ENCODE measurements around the gene ZNF207.
"Not testable (repeated sequence)": the region's sequence is repeated elsewhere in the genome, so short reads cannot be mapped to it uniquely, and the experiment has no call there.

Gene ZNF207

GRCh38 chr17:32388613-32389459, 38.9 kb downstream of the ZNF207 start:
- no peak for DNase-seq

DNA sequence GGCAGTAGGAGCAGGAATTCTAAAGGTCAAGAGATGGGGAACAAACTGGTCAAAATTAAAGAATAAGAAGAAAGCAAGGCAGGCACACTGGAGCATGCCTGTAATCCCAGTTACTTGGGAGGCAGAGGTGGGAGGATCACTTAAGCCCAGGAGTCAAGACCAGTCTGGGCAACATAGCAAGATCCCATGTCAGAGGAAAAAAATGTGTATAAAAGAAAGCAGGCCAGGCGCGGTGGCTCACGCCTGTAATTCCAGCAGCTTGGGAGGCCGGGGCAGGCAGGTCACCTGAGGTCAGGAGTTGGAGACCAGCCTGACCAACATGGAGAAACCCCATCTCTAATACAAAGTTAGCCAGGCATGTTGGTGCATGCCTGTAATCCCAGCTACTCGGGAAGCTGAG, 43.9 kb downstream of the ZNF207 start:
- no peak for DNase-seq

DNA sequence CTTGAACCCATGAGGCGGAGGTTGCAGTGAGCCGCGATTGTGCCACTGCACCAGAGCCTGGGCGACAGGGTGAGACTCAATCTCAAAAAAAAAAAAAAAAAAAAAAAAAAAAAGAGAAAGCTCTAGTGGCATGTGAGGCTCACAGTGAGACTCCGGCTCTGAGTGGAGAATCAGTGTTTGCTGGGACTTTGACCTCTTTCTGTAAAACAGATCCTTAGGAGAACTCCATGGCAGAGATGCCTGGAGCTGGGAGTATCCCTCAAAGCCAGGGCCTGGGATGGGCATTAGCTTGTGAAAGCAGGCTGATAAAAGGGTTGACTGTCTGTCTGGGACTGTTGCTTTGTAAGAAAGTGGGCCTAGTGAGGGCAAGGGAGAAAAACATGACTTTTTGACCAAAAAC, 46.4 kb downstream of the ZNF207 start:
- DNase-seq = no peak

- DNase-seq = no peak
Measured at GRCh38 chr17:32398946-32399345, 49.0 kb downstream of the ZNF207 start.

DNA sequence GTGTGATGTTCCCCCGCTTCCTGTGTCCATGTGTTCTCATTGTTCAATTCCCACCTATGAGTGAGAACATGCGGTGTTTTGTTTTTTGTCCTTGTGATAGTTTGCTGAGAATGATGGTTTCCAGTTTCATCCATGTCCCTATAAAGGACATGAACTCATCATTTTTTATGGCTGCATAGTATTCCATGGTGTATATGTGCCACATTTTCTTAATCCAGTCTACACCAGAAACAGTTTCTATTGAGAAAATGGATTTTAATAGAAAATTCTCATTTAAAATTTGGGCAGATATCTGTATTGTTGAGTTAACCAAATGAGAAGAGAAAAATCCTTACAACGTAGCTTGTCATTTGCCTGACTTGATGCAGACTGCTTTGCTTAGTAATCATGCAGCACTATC, 60.1 kb downstream of the ZNF207 start:
- not testable (repeated sequence) for DNase-seq

- DNase-seq = no peak
Measured at GRCh38 chr17:32426894-32427293, 76.9 kb downstream of the ZNF207 start.

GRCh38 chr17:32429598-32429997, 79.6 kb downstream of the ZNF207 start:
- DNase-seq = no peak
